ENCODE results near the gene PIK3C3.

DNA sequence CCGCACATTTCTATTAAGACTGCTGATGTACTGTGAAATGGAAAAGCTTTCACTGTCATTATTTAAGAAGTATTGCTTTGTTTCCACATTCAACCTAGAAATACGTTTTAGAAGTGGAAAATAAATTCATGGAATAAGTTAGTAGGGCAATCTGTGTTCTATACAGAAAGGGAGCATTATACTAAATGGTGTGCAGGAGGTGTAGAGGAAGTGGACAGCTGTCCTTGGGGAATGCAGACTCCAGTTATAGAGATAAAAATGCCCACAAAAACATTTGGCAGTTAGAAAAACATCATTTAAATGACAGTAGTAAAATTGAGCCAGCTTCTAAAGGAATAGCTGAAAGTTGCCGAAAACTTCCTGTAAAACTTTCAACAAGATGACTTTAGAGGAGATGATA, 46.8 kb downstream of the PIK3C3 start:
- TF ChIP-seq, protein P1, sequence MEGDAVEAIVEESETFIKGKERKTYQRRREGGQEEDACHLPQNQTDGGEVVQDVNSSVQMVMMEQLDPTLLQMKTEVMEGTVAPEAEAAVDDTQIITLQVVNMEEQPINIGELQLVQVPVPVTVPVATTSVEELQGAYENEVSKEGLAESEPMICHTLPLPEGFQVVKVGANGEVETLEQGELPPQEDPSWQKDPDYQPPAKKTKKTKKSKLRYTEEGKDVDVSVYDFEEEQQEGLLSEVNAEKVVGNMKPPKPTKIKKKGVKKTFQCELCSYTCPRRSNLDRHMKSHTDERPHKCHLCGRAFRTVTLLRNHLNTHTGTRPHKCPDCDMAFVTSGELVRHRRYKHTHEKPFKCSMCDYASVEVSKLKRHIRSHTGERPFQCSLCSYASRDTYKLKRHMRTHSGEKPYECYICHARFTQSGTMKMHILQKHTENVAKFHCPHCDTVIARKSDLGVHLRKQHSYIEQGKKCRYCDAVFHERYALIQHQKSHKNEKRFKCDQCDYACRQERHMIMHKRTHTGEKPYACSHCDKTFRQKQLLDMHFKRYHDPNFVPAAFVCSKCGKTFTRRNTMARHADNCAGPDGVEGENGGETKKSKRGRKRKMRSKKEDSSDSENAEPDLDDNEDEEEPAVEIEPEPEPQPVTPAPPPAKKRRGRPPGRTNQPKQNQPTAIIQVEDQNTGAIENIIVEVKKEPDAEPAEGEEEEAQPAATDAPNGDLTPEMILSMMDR (IDR thresholded peaks at IDR 0.05; ENCODE audit: insufficient read depth, low read length, poor library complexity, severe bottlenecking) = no peak
- no peak for TF ChIP-seq EZH2phosphoT487 (conservative IDR thresholded peaks at IDR 0.05; ENCODE audit: low read length)
